K562 (cell line): Measurements from ENCODE around the gene HHIPL1. TPM values are rescaled to one million over a fixed set of nuclear protein-coding genes. Genes with fewer than 3 reads are reported as not detected.

ENCODE experiments used
- BCOR ChIP-seq: fragments of 450-650 bp; IDR thresholded peaks from 2 replicates; pipeline ENCODE4 v1.6.1; 2016
- BRCA1 ChIP-seq, 2 experiments: fragments of 450-650 bp in 1 of 2; sonication (generic) in 1 of 2; formaldehyde crosslinking in 1 of 2; IDR thresholded peaks; 2 replicates each; pipeline versions ENCODE4 v1.5.0 to v1.6.1; 2017 to 2020; ENCODE audit warnings: mild to moderate bottlenecking in 1 of 2, missing genetic modification reagents in 1 of 2
- CXXC5 ChIP-seq: fragments of 250-450 bp; sonication (Bioruptor Pico); IDR thresholded peaks from 2 replicates; pipeline ENCODE4 v1.8.0; 2022; ENCODE audit warnings: inconsistent platforms, mild to moderate bottlenecking, moderate library complexity
- FOXA3 ChIP-seq, 2 experiments: fragments of 450-650 bp in 1 of 2; sonication (generic) in 1 of 2; formaldehyde crosslinking; IDR thresholded peaks in 1 of 2; conservative IDR thresholded peaks in 1 of 2; 2 replicates each; pipeline versions ENCODE4 v1.4.0 to v1.8.0; 2020 to 2022; ENCODE audit warnings: mild to moderate bottlenecking in 2 of 2, missing genetic modification reagents in 1 of 2
- HMBOX1 ChIP-seq: sonication (generic); IDR thresholded peaks from 2 replicates; pipeline ENCODE4 v1.6.1; 2016
- SIN3A ChIP-seq, 2 experiments: fragments of 150-350 bp in 1 of 2; IDR thresholded peaks; 2 replicates each; pipeline ENCODE4 v1.6.1; 2011 to 2016; ENCODE audit warnings: borderline replicate concordance in 2 of 2, low read depth in 2 of 2, low read length in 2 of 2, mild to moderate bottlenecking in 2 of 2, moderate library complexity in 2 of 2; ENCODE audit not compliant: control insufficient read depth in 1 of 2
- SMARCA5 ChIP-seq: fragments of 450-650 bp; IDR thresholded peaks from 2 replicates; pipeline ENCODE4 v1.6.1; 2016
- ZHX1 ChIP-seq: fragments of 150-350 bp; conservative IDR thresholded peaks from 2 replicates; pipeline ENCODE4 v1.6.1; 2014; ENCODE audit warnings: low read length
- ZNF551 ChIP-seq: fragments of 250-450 bp; sonication (Bioruptor Pico); IDR thresholded peaks from 2 replicates; pipeline ENCODE4 v1.5.0; 2021; ENCODE audit warnings: mild to moderate bottlenecking, moderate library complexity
- polyA plus RNA-seq, 8 experiments: library from polyadenylated mRNA; depleted of rRNA in 4 of 8; stranded (reverse) in 5 of 8; unstranded in 3 of 8; fragments of >200 nt; fragmentation: Nextera tagmentation in 2 of 8; fragmentation: Illumina TruSeq in 1 of 8; extraction: Ambion mirVana in 2 of 8; extraction: Trizol in 1 of 8; gene quantifications; 2 replicates each; pipeline versions ENCODE4 v1.2.1 to v1.2.3, GENCODE V29; 2011 to 2014; ENCODE audit warnings: inconsistent platforms in 1 of 8, missing spikeins in 1 of 8
- total RNA-seq, 7 experiments: library from RNA; depleted of rRNA in 6 of 7; stranded (reverse); fragments of >200 nt in 6 of 7; fragmentation: Illumina TruSeq in 2 of 7; extraction: Trizol in 2 of 7; gene quantifications; 2 replicates each; pipeline versions ENCODE4 v1.2.1 to v1.2.3, GENCODE V29; 2011 to 2021; ENCODE audit warnings: low replicate concordance in 1 of 7
- TF ChIP-seq, protein P1 (sequence below): fragments of 250-450 bp; sonication (Bioruptor Pico); IDR thresholded peaks from 2 replicates; pipeline ENCODE4 v1.5.0; 2020; ENCODE audit warnings: mild to moderate bottlenecking, borderline replicate concordance

HHIPL1 gene
- total and polyA plus RNA-seq, 9 of the 15 experiments (the other 6 are each of a cell fraction or from before 2014, with no cell fraction given), result not detected

GRCh38 chr14:99602054-99602787 is 42.7 kb upstream of the HHIPL1 start (continued):
- TF ChIP-seq CXXC5, result no peak
- no peak for TF ChIP-seq ZHX1
- TF ChIP-seq FOXA3 (CRISPR knock-in tag; conservative IDR thresholded peaks at IDR 0.05 in 1 of 2, IDR thresholded peaks at IDR 0.05 in 1 of 2), result no peak
- peak; percentile 58; the same call in 1 of the 2 replicates for TF ChIP-seq BCOR
- no peak for TF ChIP-seq ZNF551 (CRISPR knock-in tag)
- peak; percentile 43; the same call in 1 of the 2 replicates for TF ChIP-seq HMBOX1
- 0 out of 2 replicates have a peak, but pooled peaks have one; percentile 46 for TF ChIP-seq SMARCA5
- TF ChIP-seq, protein P1, sequence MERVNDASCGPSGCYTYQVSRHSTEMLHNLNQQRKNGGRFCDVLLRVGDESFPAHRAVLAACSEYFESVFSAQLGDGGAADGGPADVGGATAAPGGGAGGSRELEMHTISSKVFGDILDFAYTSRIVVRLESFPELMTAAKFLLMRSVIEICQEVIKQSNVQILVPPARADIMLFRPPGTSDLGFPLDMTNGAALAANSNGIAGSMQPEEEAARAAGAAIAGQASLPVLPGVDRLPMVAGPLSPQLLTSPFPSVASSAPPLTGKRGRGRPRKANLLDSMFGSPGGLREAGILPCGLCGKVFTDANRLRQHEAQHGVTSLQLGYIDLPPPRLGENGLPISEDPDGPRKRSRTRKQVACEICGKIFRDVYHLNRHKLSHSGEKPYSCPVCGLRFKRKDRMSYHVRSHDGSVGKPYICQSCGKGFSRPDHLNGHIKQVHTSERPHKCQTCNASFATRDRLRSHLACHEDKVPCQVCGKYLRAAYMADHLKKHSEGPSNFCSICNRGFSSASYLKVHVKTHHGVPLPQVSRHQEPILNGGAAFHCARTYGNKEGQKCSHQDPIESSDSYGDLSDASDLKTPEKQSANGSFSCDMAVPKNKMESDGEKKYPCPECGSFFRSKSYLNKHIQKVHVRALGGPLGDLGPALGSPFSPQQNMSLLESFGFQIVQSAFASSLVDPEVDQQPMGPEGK, result no peak
- TF ChIP-seq BRCA1 (IDR thresholded peaks at IDR 0.05), result no peak
- TF ChIP-seq BRCA1 (CRISPR knock-in tag; IDR thresholded peaks at IDR 0.05), result no peak
- no peak for TF ChIP-seq SIN3A (IDR thresholded peaks at IDR 0.05; ENCODE audit: borderline replicate concordance in 2 of 2, control insufficient read depth in 1 of 2, low read depth in 2 of 2, low read length in 2 of 2)
- TF ChIP-seq, all 486 proteins: peak for 10
